HG03060 (cell line): Measurements from ENCODE around the gene CCNF.

ENCODE experiments used
- ATAC-seq: cut with Tn5 transposase; IDR thresholded peaks from one replicate; pipeline ENCODE4 v1.9.1; 2021; ENCODE audit warnings: low read depth, moderate number of reproducible peaks; ENCODE audit not compliant: unreplicated experiment

CCNF gene

DNA sequence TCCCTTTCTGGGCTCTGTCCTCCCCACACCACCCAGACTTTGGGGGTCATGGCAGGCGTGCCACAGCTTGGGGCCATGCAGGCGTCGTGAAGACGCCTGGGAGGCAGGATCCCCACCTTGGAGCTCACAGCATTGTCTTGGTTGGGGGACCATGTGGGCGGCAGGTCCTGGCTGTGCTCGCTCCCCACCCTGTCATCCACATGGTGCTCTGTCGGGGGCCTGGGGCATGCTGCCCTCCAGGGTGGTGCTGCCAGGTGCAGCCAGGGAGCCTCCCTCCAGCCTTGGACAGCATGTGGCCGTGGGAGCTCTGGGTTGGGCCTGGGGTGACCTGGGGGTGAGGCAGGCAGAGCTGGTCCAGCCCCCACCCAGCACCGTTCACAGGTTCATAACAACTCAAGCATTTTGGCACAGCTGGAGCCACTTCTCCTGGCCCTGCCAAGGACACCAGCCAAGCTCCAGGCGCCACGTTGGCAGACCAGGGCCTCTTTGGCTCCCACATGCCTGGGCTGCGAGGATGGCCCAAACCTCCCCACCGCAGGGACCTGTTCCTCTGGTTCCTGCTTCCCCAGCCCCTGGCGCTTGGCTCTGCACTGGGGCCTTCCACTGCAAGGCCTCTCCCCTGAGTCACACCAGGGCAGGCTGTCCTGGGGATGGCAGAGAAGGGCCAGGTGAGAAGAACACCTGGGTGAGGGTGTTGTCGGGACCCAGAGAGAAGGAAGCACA lies 69.4 kb downstream of the CCNF start:
- no peak for ATAC-seq

DNA sequence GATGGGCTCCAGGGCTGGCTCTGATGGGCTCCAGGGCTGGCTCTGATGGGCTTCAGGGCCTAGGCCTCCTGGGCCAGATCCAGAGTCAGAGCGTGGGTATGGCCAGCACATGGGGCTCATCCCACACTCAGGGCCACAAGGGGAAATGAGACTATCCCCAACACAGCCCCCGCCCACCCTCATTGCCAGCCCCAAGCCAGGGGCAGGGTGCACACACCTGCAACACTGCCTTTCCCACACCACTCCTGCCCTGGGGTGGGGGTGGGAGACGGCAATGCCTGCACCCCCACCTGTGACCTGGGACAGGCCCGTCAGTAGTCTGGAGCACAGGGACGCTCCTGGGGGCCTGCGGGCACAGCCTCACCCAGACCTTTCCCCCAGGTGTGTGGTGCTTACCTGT lies 70.2 kb downstream of the CCNF start:
- no peak for ATAC-seq

DNA sequence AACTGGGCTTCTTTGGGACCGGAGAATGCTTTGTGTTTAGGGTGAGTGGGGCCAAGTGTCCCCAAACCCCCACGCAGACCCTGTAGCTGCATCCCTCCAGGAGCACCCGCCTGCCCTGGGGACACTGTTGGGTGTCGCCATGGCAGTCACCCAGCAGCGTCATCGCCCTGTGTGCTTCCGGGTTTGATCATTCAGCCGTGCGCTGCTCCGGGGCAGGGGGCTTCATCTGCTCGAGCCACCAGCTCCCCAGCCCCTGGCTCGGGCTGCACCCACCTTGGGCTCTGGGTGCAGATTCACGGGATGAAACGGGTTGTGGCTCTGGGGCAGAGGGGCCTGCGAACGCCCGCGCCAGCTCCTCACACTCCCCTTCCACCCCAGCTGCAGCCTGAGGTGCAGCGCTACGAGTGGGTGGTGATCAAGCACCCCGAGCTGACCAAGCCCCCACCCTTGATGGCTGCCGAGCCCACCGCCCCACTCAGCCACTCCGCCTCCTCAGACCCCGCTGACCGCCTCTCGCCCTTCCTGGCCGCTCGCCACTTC lies 70.7 kb downstream of the CCNF start:
- no peak for ATAC-seq

DNA sequence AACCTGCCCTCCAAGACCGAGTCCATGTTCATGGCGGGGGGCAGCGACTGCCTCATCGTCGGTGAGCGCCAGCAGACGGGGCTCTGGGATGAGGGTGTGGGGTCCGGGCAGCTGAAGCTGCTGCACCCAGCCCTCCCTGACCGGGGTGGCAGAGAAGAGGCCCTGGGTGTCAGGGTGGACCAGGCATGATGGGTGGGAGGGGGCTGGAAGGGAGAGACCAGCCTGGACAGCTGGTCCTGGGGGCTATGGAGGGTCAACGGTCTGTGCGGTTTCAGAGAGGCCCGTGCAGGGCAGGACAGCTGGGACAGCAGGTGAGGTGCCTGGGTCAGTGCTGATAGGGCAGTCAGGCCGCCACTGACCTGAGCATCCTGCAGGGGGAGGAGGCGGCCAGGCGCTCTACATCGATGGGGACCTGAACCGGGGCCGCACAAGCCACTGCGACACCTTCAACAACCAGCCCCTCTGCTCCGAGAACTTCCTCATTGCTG lies 71.2 kb downstream of the CCNF start:
- no peak for ATAC-seq

DNA sequence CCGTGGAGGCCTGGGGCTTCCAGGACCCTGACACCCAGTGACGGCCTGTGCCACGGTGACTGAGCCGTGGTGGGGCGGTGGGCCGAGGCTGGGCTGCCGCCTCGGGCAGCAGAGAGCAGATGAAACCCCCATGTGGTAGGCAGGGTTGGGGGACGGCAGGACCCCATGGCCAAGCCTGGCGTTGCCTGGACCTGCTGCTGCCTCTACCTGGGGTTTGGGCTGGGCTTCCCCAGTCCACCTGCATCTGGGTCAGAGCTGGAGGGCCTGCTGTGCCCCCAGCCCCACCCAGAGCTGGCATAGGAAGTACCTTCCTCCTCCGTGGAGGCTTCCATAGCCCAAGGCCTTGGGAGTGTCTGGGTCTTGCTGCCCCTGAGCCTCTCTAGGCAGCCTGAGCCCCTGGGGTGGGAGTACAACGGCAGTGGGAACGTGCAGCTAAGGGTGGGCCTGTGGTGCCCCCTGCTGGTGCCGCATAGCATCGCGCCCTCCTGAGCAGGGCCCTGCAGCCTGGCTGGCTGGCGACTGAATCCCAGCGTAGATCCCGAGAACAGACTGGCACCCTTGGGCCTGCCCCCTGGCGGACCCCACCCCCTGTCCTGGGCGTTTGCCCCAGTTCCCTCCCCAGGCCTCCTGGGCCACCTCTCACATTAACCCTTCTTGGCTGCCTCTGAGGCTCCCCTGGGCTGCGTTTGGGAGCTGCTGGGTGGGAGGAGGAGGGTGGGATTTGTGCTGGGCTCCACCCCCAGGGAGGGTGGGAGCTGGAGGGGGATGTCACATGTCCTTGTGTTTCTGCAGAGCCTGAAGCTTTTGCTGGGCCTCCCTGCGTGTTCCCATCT lies 71.9 kb downstream of the CCNF start:
- ATAC-seq = peak; percentile 44

DNA sequence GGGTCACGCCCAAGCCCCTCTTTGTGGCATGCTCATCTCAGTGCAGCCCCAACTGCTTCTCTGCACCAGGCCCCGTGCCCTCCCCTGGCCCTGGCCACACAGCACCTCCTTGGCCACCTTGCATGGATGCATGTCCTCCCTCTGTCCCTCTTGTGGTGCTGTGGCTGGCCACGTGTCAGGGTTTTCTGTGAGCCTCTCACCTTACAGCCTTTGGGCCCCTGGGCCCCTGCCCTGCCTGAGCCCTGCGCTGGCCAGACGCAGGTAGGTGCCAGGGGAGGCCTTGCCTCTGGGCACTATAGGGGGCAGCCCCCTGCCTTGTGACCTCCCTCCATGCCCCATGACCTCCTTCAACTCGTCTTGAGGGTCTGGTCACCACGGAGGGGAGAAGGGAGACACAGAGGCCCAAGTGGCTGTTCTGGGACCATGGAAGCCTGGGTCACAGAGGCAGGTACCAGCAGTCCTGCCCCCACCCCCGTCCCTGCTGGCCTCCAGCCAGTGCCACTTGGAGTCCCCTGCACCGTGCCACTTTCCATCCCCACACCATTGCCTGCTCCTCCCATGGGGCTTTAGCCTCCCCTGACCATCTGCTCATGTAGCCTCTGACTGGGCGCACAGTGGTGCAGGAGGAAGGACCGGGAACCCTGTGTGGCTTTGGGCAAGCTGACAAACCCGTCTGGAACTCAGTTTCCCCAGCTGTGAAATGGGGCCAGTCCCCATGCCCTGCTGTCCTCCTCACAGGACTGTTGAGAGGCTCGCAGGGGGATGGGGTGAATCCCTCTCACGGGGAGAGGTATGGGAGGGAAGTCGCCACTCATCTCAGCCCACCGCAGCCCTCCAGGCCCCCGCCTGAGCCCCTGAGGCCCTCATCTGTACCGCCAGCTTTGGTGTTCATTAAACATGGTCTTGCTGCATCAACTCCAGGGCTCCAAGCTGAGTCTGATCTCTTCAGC lies 73.0 kb downstream of the CCNF start:
- ATAC-seq = no peak

DNA sequence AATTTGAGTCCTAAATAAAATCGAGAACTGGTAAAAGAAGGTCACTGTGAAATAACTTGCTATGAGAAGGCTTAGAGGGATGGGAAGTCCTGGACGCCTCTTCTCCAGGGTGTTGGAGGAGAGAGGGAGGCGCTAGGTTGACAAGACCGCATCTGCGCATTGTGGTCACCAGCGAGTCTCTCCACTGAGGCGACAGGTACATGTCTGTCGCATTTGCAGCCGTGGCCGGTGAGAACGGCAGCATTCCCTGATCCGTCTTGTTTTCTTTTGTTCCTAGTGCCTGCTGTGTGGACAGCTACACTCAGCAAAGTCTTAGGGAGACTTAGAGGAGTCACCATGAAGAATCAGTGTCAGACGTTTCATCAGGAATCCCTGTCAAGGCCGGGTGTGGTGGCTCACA lies 76.4 kb downstream of the CCNF start:
- ATAC-seq = no peak

DNA sequence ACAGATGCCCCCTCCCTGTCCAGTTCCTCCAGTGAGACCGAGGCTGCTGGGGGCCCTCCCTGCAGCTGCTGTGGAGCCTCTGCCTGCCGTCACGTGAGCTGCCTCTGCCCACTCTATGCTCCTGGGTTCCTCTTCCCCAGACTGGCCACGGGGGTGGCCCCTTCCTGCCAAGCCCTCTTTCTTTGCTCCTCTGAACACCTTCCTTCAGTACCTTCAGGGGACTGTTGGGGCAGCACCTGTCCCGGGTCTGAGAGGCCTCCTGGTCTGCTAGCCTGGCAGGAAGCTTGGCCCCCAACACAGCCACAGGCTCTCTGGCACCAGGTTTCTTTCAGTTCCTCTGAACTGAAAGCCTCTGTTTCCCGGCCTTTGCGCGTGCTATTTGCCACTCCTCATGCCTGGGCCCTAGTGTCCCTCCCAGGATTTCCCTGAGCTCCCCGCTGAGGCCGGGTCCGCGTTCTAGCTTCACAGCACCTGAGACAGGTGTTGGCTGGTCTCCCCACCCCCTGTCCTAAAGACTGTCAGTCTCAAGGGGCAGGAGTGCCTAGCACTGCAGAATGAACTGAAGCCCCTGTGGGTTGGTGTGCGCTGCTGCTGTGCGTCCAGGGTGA lies 77.9 kb downstream of the CCNF start:
- no peak for ATAC-seq

DNA sequence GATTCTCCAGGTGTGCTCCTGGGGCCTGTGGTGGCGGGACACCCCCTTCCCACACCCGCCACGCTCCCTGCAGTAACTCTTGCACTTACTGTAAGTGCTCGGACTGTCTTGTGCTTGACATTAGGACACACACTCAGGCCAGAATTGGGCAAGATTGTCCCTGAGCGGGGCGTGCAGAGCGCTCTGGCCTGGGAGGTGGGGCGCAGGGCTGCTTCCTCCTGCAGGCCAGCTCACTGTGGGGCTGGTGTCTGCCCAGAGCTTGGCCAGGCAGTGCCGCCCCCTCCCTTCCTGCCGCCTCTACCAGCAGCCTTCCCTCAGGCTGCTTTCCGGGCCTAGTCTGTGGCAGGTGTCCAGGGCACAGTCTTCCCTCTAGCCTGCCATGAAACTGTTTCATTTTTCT lies 78.4 kb downstream of the CCNF start:
- no peak for ATAC-seq
